Keratinocyte (primary cell): Measurements from ENCODE around the gene MADD.

Source experiments
- EZH2 ChIP-seq: IDR thresholded peaks from one replicate; pipeline ENCODE4 v1.6.1; 2012; ENCODE audit warnings: inconsistent platforms, mild to moderate bottlenecking, low read length, moderate library complexity
- TF ChIP-seq, protein P1 (sequence below), 3 experiments: IDR thresholded peaks in 1 of 3; conservative IDR thresholded peaks in 1 of 3; optimal IDR thresholded peaks in 1 of 3; 2 replicates in 2 of 3; 3 replicates in 1 of 3; pipeline versions ENCODE3 to v1.5.1; 2011; ENCODE audit warnings: low read length in 3 of 3, mild to moderate bottlenecking in 3 of 3, moderate library complexity in 2 of 3, control low read depth in 1 of 3, inconsistent platforms in 1 of 3; ENCODE audit not compliant: insufficient read depth in 2 of 3; ENCODE audit errors: extremely low read depth in 1 of 3

DNA sequence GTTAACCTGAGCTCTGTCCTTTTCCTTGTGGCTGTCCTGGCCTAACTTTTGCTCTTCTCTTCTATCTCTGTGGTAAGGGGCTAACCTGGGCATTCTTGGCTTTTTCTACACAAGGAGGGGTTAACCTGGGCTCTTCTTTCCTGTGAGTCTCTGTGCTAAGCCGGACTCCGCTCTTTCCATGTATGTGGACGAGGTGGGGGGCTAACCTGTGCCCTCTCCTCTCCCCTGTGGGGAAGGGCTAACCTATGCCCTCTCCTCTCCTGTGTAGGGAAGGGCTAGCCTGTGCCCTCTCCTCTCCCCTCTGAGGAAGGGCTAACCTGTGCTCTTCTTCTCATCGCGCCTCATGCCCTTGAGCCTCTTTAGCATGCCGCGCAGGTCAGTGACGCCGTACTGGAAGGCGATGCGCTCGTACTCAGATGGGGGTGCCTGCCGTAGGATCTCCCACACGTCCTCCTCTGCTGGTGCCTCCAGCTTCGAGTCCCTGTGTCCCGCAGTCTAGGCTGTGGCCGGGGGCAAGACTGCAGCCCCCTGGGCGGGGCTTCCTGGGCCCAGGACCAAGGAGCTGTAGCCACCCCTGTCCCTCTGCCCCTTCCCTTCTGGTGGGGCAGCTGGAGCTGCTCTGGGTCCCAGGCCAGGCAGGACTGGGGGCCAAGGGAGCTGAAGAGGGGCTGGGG lies 76.1 kb downstream of the MADD start:
- no peak for TF ChIP-seq EZH2
- TF ChIP-seq, protein P1, sequence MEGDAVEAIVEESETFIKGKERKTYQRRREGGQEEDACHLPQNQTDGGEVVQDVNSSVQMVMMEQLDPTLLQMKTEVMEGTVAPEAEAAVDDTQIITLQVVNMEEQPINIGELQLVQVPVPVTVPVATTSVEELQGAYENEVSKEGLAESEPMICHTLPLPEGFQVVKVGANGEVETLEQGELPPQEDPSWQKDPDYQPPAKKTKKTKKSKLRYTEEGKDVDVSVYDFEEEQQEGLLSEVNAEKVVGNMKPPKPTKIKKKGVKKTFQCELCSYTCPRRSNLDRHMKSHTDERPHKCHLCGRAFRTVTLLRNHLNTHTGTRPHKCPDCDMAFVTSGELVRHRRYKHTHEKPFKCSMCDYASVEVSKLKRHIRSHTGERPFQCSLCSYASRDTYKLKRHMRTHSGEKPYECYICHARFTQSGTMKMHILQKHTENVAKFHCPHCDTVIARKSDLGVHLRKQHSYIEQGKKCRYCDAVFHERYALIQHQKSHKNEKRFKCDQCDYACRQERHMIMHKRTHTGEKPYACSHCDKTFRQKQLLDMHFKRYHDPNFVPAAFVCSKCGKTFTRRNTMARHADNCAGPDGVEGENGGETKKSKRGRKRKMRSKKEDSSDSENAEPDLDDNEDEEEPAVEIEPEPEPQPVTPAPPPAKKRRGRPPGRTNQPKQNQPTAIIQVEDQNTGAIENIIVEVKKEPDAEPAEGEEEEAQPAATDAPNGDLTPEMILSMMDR (optimal IDR thresholded peaks at IDR 0.05 in 1 of 3, IDR thresholded peaks at IDR 0.05 in 1 of 3, conservative IDR thresholded peaks at IDR 0.05 in 1 of 3; ENCODE audit: extremely low read depth in 1 of 3, insufficient read depth in 2 of 3, low read length in 3 of 3): no peak
